GM06990 (cell line): ENCODE data around the gene SSR3.

Experiments used
- DNase-seq: peaks from one replicate; pipeline ENCODE4 v3.0.0-alpha.2; 2011; ENCODE audit not compliant: insufficient read length; ENCODE audit errors: extremely low read depth
- H3K27me3 ChIP-seq: replicated peaks from 2 replicates; pipeline ENCODE4 v1.6.0; 2011; ENCODE audit warnings: low read length; ENCODE audit not compliant: control insufficient read depth, insufficient read depth
- H3K36me3 ChIP-seq: 2 replicates; pipeline ENCODE4 v1.5.1; 2011; ENCODE audit warnings: low read length; ENCODE audit not compliant: control insufficient read depth, insufficient read depth
- H3K4me3 ChIP-seq: replicated peaks from 2 replicates; pipeline ENCODE4 v1.5.1; 2011; ENCODE audit warnings: low read depth, mild to moderate bottlenecking, control low read depth, low read length
- TF ChIP-seq, protein P1 (sequence below): IDR thresholded peaks from 2 replicates; pipeline ENCODE4 v1.5.1; 2011; ENCODE audit warnings: low read length, control low read depth, mild to moderate bottlenecking, inconsistent platforms; ENCODE audit not compliant: insufficient read depth, poor library complexity, severe bottlenecking

The SSR3 gene

DNA sequence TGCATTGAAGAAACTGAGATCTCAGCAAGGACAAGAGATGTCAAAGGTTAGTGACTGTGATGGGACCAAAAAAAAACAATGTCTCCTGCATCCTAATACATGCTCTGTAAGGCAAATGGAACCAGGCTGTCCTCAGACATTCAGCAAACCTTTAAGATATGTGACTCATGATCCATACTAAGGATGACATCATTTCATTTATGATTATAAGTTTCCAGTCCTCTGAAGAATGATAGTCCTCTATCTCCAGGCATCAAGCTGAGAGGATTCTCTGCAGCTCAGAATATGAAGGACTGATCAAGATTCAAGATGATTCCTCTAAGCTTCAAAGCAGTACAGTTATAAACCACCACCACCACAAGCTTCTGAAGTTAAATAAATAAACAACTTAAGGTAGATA, 47.6 kb downstream of the SSR3 start:
- no peaks in the 10 kb centered on the region for H3K36me3 ChIP-seq
- DNase-seq, result no peak
- no peak overlapping the region for H3K4me3 ChIP-seq
- TF ChIP-seq, protein P1, sequence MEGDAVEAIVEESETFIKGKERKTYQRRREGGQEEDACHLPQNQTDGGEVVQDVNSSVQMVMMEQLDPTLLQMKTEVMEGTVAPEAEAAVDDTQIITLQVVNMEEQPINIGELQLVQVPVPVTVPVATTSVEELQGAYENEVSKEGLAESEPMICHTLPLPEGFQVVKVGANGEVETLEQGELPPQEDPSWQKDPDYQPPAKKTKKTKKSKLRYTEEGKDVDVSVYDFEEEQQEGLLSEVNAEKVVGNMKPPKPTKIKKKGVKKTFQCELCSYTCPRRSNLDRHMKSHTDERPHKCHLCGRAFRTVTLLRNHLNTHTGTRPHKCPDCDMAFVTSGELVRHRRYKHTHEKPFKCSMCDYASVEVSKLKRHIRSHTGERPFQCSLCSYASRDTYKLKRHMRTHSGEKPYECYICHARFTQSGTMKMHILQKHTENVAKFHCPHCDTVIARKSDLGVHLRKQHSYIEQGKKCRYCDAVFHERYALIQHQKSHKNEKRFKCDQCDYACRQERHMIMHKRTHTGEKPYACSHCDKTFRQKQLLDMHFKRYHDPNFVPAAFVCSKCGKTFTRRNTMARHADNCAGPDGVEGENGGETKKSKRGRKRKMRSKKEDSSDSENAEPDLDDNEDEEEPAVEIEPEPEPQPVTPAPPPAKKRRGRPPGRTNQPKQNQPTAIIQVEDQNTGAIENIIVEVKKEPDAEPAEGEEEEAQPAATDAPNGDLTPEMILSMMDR, result no peak
- H3K27me3 ChIP-seq, result no peaks in the 10 kb centered on the region

DNA sequence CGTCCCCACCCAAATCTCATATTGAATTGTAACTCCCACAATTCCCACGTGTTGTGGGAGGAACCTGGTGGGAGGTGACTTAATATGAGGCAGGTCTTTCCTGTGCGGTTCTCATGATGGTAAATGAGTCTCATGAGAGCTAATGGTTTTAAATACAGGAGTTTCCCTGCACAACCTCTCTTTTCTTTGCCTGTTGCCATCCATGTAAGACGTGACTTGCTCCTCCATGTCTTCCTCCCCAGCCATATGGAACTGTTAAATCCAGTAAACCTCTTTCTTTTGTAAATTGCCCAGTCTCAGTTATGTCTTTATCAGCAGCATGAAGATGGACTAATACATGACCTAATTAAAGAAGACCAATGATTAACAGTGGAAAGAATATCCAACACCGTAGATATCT, 56.6 kb downstream of the SSR3 start:
- no peak for DNase-seq
- Histone ChIP-seq H3K4me3 (no peak overlapping the region), H3K27me3 (no peaks in the 10 kb centered on the region), H3K36me3 (no peaks in the 10 kb centered on the region)
- TF ChIP-seq, protein P1, result no peak

DNA sequence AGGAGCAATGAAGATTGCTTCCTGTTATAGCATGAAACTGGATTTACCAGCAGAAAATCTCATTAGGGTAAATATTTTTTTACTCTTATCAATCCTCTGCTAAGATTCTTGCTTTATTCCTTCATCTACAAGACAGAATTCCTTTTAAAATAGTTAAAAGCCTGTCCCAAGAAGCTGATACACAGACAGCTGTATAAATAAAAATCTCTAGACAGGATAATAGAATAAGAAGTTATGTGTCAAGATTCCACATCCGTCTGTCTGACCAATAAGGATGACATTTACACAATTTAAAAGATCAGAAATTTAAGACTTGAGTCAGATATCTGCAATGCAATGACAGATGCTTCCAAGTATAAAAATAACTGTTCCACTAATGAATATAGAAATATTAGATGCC, 57.6 kb downstream of the SSR3 start:
- DNase-seq, result no peak
- TF ChIP-seq, protein P1, result no peak
- Histone ChIP-seq H3K27me3 (no peaks in the 10 kb centered on the region), H3K4me3 (no peak overlapping the region), H3K36me3 (no peaks in the 10 kb centered on the region)

DNA sequence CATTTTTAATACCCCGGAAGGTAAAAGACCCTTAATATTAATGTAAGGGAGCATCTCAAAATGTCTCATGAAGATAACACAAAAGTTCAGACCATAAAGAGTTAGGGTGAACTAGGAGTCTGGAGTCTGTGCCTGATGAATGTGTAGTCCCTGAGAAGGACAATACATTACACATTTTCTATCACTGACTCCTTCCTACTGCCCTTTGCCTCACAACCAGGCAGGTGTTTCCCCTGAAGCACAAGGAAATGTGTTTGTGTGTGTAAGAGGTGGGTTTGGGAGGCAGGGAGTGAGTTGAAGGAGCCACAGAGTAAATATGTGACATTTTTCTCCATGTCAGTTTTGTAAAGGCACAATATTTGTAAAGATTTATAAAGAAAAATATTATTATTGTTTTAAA, 59.1 kb downstream of the SSR3 start:
- no peaks in the 10 kb centered on the region for H3K36me3 ChIP-seq
- no peak for DNase-seq
- no peak overlapping the region for H3K4me3 ChIP-seq
- TF ChIP-seq, protein P1, result no peak
- no peaks in the 10 kb centered on the region for H3K27me3 ChIP-seq

DNA sequence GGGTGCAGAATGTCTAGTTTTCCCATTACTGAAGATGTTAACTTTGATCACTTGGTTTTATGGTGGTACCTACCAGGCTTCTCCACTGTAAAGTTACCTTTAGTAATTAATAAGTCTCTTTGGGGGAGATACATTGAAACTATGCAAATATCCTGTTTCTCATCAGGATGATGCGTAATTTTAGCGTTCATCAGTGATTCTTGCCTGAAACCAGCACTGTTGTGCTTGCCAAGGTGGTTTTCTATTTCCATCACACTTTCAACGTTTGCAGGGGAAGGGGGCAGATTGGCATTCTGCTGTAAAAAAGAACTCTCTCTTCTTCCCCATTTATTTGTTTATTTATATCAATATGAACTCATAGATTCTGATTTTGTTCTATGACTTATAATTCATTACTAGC, 61.0 kb downstream of the SSR3 start:
- no peak for DNase-seq
- Histone ChIP-seq H3K36me3 (no peaks in the 10 kb centered on the region), H3K27me3 (no peaks in the 10 kb centered on the region), H3K4me3 (no peak overlapping the region)
- TF ChIP-seq, protein P1, result no peak

DNA sequence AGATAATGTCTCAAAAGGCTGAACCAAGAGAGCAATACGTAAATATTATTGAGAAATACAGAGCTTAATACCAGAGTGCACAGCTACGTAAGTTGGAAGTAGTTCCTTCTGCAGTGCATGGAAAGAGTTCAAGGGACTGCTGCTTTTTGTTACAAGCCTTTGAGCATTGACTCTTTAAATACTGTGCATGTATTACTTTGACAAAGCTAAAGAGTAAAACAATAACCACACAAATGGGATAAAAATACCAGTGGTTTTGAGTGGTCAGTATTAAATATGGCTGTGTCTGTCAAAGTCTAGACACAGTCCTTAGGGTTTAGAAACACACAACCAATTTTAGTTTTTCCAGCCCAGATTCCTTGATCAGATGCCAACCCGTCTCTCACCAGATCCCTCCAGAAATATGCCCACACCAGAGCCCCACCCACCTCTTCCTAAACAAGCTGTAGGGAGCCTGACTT, 62.1 kb downstream of the SSR3 start:
- H3K36me3 ChIP-seq, result no peaks in the 10 kb centered on the region
- H3K27me3 ChIP-seq, result no peaks in the 10 kb centered on the region
- no peak for DNase-seq
- no peak overlapping the region for H3K4me3 ChIP-seq
- TF ChIP-seq, protein P1, result no peak
